ENCODE measurements around the gene PRH2. TPM values are rescaled to one million over a fixed set of nuclear protein-coding genes. Genes with fewer than 3 reads are reported as not detected.

PRH2 gene
- polyA plus RNA-seq, 1 of the 3 experiments (the other 2 are of a cell fraction): not detected

- no peak for DNase-seq
- no peak overlapping the region for H3K27ac ChIP-seq (ENCODE audit: low read depth in 2 of 2, low read length in 1 of 2)
- 89% methylated on average over 1 of the region's 1 CpG for WGBS (ENCODE audit: low lambda C conversion rate)
- TF ChIP-seq CTCF (IDR thresholded peaks at IDR 0.05): no peak
- no peak for TF ChIP-seq POLR2AphosphoS5 (IDR thresholded peaks at IDR 0.05; ENCODE audit: low read depth, low read length)
- TF ChIP-seq NRF1 (IDR thresholded peaks at IDR 0.05; ENCODE audit: low read depth, low read length): no peak
- TF ChIP-seq MXI1 (IDR thresholded peaks at IDR 0.05; ENCODE audit: low read depth, low read length): no peak
- no peak for TF ChIP-seq ELF1 (IDR thresholded peaks at IDR 0.05)
- no peak for TF ChIP-seq TAF1 (IDR thresholded peaks at IDR 0.05; ENCODE audit: borderline replicate concordance, low read depth, low read length)
- TF ChIP-seq RAD21 (IDR thresholded peaks at IDR 0.05; ENCODE audit: low read length): no peak
- H2AFZ ChIP-seq (ENCODE audit: low read depth): no peak overlapping the region
- H3K9ac ChIP-seq: no peak overlapping the region
- no peaks in the 10 kb centered on the region for H3K9me3 ChIP-seq
- H3K79me2 ChIP-seq (ENCODE audit: insufficient read depth): no peaks in the 10 kb centered on the region
- no peaks in the 10 kb centered on the region for H3K36me3 ChIP-seq (replicated peaks in 1 of 2; ENCODE audit: control insufficient read depth in 1 of 2, insufficient read depth in 2 of 2, low read length in 1 of 2)
- H3K4me1 ChIP-seq (ENCODE audit: control insufficient read depth in 1 of 2, insufficient read depth in 2 of 2, low read depth in 1 of 2, low read length in 1 of 2): no peaks in the 10 kb centered on the region; a peak in 2 of 4 replicates
- H3K4me2 ChIP-seq: no peak overlapping the region
- no peaks in the 10 kb centered on the region for H4K20me1 ChIP-seq (ENCODE audit: insufficient read depth)
- H3F3A ChIP-seq (replicated peaks; ENCODE audit: insufficient read depth): no peaks in the 10 kb centered on the region
- CTCF ChIA-PET: no interaction called here
- H3K27me3 ChIP-seq (ENCODE audit: insufficient read depth): no peaks in the 10 kb centered on the region
- H3K9me2 ChIP-seq: no peaks in the 10 kb centered on the region
- POLR2A ChIA-PET: no interaction called here
- no peak overlapping the region for H3K4me3 ChIP-seq (ENCODE audit: low read depth in 2 of 2, low read length in 1 of 2)
These were observed 36.4 kb downstream of the PRH2 start for GRCh38 chr12:10965476-10965875.

GRCh38 chr12:10966314-10966713 lies 37.3 kb downstream of the PRH2 start:
- Histone ChIP-seq H3K4me3 (ENCODE audit: low read depth in 2 of 2, low read length in 1 of 2) (no peak overlapping the region), H4K20me1 (ENCODE audit: insufficient read depth) (no peaks in the 10 kb centered on the region), H3K79me2 (ENCODE audit: insufficient read depth) (no peaks in the 10 kb centered on the region), H3F3A (replicated peaks; ENCODE audit: insufficient read depth) (no peaks in the 10 kb centered on the region), H3K36me3 (replicated peaks in 1 of 2; ENCODE audit: control insufficient read depth in 1 of 2, insufficient read depth in 2 of 2, low read length in 1 of 2) (no peaks in the 10 kb centered on the region), H2AFZ (ENCODE audit: low read depth) (no peak overlapping the region), H3K9ac (no peak overlapping the region), H3K27me3 (ENCODE audit: insufficient read depth) (no peaks in the 10 kb centered on the region), H3K9me2 (no peaks in the 10 kb centered on the region), H3K4me1 (ENCODE audit: control insufficient read depth in 1 of 2, insufficient read depth in 2 of 2, low read depth in 1 of 2, low read length in 1 of 2) (no peaks in the 10 kb centered on the region; a peak in 2 of 4 replicates), H3K27ac (ENCODE audit: low read depth in 2 of 2, low read length in 1 of 2) (no peak overlapping the region), H3K9me3 (no peaks in the 10 kb centered on the region), H3K4me2 (no peak overlapping the region)
- POLR2A ChIA-PET: no interaction called here
- CTCF ChIA-PET: no interaction called here
- DNase-seq: no peak
- TF ChIP-seq ELF1 (IDR thresholded peaks at IDR 0.05) (no peak), SMC3 (IDR thresholded peaks at IDR 0.05; ENCODE audit: low read depth, low read length) (no peak), EP300 (IDR thresholded peaks at IDR 0.05; ENCODE audit: borderline replicate concordance in 1 of 2, low read depth in 1 of 2, low read length in 1 of 2) (no peak), MXI1 (IDR thresholded peaks at IDR 0.05; ENCODE audit: low read depth, low read length) (no peak), RCOR1 (IDR thresholded peaks at IDR 0.05; ENCODE audit: low read length) (no peak), TEAD4 (IDR thresholded peaks at IDR 0.05; ENCODE audit: borderline replicate concordance, insufficient read depth) (no peak), EZH2phosphoT487 (IDR thresholded peaks at IDR 0.05; ENCODE audit: borderline replicate concordance, low read depth) (no peak), IRF3 (IDR thresholded peaks at IDR 0.05; ENCODE audit: low read depth, low read length) (no peak), FOSL2 (IDR thresholded peaks at IDR 0.05; ENCODE audit: borderline replicate concordance, low read depth) (no peak), FOXM1 (IDR thresholded peaks at IDR 0.05; ENCODE audit: low read depth) (no peak), NRF1 (IDR thresholded peaks at IDR 0.05; ENCODE audit: low read depth, low read length) (no peak)

All from SK-N-SH (cell line).